HG03342 (cell line): ENCODE measurements around the gene DLGAP1.

Source experiments
- ATAC-seq: cut with Tn5 transposase; IDR thresholded peaks from one replicate; pipeline ENCODE4 v1.9.1; 2021; ENCODE audit warnings: mild to moderate bottlenecking, moderate library complexity; ENCODE audit not compliant: unreplicated experiment

Gene DLGAP1

DNA sequence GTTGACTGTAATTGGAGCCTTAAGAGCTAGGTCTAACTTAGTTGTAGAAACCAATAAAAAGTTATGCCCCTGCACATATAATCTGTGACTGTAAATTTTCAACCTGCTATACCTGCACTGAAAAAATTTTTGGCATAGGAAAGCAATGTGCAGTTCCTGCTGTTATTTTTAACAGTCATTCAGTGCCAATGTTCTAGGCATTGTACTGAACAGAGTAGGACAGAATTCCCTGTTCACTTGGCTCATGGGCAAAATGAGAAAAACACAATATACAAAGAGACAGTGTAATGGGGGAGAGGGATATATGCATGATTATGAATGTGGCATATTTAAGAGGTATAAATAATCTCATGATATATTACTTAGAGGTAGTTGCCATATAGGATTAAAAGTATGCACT is 547.2 kb downstream of the DLGAP1 start:
- no peak for ATAC-seq

DNA sequence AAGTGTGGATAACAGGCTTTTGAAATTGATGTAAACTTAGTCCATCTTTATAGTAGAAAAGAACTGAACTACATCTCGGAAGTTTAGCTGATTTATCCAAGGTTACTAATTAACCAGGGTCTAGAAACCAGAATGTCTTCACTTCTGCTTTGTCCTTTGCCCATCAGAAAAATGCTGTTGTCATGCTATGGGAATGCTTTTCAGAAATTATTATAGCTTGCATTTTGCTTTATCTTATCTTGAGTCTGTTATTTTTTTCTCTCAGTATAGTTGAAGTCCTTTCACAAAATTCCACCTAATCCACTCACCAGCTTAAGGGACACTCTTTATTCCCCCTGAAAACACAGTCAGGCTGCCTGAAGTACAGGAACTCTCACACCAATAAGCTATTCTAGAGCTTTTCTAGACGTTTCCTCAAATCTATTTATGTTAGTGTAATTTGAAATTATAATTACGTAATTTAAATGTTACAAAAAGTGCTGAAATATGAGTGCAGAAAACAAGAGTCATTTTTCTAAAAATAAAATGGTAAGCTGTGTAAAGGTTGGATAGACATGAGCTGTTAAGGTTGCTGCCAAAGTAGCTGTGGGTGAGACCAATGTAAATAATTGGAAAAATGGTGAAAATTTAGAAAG is 548.9 kb downstream of the DLGAP1 start:
- ATAC-seq, result no peak

DNA sequence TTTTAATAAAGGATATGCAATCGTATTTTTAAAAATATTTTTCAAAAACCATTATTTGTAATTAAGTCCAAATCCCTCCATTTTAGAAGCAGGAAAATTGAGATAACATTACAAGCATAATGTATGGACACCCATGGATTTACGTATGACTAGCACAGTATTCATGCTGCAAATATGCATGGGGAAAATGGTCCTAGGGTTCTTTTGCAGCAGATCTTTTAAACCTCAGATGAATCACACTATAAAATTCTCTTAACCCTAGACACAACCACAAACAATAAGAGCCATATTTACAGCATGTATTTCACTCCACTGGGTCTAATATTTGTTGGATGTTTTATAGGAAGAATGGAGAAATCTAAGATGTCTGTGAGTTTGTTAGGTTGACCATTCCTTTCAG is 551.8 kb downstream of the DLGAP1 start:
- no peak for ATAC-seq

DNA sequence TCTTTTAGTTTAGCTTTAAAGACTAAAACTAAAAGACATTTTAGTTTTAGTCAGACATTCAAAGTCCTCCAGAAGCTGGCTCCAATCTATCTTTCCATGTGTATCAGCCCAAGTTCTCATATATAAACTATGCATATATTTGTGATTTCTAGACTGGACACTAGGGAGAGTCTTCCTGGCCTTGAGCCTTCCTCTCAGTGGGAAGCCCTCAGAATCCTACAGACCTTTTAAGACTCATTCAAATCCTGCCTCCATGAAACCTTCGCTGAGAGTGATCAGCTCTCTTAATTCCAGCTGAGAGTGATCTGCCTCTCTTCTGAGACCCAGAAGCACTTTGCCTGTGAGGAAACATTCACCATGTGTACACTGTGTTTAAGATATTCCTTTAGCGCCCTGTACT is 552.4 kb downstream of the DLGAP1 start:
- ATAC-seq, result no peak

DNA sequence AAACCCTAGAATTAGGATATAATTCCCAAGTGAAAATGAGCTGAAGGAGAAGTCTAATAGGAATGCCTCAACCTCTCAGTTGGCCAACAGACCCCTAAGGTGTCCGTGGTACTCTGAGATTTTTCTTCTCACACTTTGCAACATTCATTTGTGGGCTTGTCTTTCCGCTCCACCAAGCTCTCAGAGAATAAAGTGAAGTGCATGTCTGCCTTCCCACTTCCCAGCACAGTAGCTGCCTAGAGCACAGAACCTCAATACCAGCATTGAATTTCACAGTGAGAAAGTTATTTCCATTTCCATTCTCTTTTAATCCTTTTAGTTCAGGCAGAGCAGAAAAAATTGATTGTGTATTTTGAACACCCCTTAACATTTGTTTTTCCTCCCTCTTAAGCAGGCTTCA is 553.3 kb downstream of the DLGAP1 start:
- ATAC-seq, result no peak

DNA sequence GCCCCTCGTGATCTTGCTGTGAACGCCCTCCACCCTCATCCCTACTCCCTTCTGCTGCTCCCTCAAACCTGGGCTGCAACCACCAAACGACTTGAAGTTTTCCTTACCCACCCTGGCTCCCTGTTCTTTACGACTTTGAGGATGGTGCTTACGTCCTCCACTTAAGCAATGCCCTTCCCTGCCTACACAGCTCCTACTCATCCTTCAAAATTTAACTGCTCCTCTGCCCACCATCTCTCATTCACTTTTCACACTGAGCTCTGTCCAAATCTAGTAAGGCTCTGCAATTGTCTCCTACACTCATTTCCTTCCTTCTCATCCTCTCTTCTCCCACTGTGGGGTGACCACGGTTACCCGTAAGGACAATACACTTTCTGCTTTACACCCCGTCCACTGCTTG is 554.1 kb downstream of the DLGAP1 start:
- ATAC-seq, result no peak

DNA sequence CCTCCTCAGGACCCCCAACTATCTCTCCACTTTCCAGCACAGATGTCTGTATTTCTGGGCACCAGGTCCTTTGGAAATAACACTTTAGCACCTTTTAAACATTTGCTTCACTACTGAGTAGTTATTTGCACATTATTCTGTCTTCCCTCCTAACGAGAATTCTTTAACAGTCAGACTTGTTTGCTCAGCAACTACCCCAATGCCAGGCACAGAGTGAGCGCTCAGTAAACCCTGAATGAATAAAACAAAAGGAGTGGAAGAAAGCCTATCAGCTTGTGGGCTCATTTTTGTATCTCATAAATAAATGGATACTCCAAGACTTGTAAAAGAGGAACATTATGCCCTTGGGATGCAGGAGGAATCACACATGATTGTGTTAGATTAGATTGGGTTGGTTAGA is 554.8 kb downstream of the DLGAP1 start:
- no peak for ATAC-seq

DNA sequence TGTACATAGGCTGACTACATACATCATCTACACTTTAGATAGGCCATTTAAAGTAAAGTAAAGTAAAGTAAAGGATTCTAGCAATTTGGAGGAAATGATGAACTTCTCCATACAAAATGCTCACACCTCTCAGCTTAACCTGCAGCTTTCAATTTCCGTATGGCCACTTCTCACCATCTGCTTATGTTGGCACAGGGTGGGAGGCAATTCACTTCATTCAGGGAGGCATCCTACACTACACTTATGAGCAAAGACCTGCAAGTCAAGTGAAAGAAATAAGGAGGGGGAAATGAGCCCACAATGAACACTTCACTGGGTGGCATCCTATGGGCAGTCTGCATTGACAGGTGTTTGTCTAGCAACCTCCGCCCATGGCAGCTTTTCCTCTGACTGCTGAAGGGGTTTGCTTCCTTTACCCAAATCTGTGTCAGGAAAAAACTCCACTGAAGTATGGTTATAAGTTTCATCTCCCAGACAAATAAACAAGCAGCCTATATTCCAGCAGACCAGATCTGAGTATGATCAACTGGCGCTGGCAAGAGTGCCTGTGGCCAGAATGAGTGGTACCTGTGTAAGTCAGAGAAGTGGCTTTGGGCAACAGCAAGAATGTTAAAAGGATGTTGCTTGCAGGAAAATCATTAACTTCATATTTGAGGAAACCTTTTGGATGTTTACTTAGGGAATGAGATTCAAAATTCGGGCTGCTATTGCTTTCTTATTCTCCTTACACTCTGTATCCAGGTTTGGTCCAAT is 556.1 kb downstream of the DLGAP1 start:
- no peak for ATAC-seq

DNA sequence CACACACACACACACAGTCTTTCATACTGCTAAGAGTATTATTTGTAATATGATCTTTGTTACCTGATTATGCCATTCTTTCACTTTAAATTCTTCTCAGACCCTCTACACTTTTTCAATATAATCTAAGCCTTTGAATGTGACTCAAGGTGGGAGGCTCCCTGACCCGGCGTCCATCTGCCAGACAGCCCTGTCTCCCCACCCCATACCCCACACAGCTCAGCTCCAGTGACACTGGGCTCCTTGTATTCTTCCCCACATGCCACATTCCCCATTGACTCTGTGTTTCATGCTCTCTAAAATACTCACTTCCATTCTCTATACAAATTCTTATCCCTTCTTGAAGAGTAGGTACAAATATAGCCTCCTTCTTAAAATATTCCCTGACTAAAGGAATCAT is 563.0 kb downstream of the DLGAP1 start:
- no peak for ATAC-seq

DNA sequence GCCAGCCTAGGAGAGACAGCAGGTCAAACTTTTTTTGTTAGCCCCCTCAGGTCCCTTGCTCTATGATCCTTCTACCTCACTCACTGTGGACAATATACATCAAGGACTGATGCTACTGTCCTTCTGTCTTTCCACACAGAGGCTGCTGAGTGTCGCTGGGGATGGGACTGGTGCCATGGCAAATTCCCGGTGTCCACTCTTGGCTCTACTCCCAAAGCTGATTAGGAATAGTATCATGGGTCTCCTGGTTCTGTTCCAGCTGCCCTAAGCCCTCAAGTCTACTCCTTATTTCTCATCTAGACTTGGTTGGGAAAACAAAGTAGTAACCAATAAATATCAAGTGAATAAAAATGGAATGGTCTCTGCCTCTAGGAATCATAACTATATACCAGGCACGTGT is 563.9 kb downstream of the DLGAP1 start:
- no peak for ATAC-seq

DNA sequence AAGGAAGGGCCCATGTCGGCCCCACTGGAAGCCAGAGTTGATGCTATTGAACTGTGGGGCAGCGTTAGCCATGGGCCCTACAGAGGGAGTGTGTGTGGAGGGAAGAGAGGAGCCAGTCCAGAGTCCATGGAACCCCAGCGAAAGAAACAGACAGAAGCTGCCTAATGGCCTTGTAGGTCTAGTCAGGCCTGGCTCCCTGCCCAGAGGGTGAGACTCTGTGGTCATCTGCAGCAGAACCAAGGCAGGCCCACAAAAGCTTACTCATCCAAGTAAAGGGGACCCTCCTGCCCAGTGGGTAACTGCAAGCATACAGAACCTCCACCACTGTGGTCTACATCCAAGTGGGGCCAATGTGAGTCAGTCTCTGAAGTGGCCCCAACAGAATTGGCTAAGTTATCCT is 565.3 kb downstream of the DLGAP1 start:
- ATAC-seq, result no peak

DNA sequence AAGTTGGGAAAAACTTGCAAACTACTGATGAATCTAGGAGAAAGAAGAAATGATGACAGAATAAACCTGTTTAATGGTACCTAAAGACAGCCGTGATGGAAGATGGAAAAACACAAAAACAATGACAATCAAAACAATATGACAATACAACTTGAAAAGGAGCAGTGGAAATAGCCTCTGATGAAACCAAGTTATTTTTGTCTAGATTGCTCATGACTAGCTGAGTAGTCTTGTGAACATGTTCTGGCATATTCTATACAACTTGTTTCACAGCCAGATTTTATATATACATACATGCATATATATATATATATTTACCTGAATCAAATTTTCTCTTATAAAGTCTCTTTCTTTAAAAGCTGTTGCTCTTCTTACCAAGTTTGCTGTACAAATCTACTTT is 566.0 kb downstream of the DLGAP1 start:
- no peak for ATAC-seq

DNA sequence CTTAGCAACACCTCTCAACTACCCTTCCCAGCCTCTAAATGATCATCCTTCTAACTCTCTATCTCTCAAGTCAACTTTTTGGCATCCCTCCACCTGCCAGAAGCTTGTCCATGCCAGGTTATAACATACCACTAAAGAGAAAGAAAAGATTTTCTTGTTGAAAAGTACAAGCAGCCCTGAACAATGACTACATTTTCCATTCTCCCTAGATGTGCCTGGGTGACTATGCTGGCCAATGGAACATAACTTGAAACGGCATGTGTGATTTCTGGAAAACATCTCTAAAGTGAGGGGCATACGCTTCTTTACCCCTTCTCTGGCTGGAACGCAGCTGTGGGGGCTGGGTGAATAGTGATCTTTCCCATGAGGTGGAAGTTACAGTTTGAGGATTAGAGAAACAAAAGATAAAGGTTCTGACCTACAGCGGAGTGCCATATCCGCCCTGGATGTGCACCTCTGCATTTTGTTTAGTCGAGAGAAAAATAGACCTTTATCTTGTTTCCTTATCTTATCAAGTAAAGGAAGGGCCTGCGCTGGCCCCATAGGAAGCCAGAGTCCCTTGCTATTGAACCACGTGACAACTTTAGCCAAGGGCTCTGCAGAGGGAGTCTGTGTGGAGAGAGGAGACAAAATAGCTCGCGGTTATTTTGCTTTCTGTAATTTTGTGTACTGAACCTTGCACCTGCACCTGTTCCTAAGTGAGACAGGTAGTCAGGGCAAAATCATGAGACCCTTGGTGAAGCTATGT is 568.4 kb downstream of the DLGAP1 start:
- no peak for ATAC-seq

DNA sequence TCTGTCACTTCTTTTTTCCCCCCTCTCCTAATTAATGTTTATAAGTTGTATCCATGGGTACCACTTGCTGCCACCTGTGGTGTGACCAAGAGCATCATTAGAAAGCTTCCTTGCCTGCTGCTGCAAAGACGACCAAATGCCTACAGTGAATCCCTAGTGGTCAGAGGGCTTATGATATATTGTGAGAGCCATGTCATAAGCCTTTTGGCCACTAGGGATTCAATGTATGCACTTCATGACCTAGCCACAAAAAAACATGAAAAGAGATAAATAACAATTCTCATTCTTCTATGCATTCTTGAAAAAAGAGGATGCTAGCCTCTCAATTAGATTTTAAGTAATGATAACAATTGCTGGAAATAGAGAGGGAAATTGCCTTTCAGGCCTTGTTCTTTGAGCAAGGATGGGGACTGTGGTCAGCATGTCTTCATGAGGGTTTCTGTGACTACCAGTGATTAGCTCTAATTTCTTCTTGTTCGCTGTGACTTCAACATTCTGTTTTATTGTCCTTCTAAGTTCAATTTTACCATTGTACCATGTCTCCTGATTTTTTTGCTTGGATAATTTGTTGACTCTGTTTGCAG is 569.8 kb downstream of the DLGAP1 start:
- ATAC-seq, result no peak

DNA sequence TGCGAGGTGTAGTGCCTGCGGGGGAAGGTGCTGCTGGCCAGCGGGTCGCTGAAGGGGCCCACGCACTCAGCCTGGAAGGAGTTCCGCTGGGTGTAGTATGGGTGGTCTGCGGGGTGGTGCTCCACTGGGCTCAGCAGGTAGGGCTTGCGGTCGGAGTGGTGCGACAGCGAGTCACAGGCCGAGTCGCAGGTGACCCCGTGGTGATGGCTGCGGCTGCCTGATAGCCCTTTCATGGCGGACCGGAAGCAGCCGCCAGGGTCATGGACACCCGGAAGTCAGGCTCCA is 575.3 kb downstream of the DLGAP1 start:
- ATAC-seq, result no peak

DNA sequence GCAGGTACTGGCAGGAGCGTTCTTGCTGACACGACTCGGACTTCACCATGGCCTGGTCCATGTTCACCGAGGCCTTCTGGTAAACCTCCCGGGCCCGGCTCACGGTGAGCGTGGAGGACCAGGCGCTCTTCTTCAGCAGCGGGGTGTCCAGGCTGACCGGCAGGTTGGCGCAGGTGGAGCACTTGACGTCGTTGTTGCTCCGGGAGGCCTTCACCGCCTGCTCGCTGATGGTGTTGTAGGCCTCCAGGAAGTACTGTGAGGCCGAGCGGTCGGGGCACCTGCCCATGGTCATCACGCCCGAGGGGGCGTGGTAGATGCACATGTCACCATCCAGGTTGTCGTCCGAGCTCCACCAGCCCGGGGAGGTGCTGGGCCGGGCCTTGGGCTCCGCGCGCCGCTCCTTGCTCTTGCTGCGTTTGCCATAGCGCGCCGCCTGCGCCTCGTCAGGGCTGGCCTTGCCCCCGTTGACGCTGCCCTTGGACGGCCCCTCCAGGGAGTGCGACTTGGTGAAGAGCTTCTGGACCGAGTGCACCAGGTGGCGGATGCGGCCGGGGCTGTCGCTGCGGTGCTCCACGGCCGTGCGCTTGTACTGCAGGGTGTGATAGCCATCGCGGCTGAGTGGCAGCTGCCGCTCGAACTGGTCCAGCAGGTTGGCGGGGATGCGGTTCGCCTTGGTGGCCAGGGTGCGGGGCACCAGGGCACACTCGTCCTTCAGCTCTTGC is 575.8 kb downstream of the DLGAP1 start:
- ATAC-seq, result no peak

DNA sequence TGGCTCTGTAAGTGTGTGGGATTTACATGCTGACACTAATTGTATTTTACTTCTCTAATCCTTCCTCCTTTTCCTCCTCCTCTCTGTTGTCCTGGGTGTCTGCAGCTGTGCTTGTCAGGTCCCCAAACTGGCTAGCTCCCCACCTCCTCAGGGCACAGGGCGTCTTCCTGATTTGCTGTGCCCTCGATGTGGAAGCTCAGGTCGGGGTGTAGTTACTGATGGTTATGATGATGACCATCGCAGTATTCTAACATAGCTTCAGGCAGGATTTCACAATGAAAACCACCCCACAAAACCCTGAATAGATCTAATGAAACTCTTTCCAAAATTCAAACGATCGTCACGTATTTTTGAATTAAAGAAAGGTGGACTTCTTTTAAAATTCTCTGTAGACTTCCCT is 576.7 kb downstream of the DLGAP1 start:
- no peak for ATAC-seq

DNA sequence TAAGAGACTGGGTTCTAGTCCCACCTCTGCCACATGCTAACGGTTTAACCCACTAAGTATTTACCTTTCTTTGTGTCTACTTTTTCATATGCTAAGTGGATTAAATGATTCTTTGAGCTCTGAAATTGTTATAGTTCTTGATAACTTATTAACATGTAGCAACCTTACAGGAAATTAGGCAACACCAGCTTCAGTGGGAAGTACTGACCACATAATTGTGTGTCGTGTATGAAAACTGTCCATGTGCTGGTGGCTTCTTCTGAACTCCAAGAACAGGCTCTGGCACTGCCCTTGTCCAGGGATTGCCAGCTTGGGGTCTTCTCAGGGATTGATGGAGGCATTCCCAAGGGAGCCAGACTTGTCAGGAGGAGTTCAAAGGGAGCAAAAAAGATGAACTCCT is 577.4 kb downstream of the DLGAP1 start:
- no peak for ATAC-seq

DNA sequence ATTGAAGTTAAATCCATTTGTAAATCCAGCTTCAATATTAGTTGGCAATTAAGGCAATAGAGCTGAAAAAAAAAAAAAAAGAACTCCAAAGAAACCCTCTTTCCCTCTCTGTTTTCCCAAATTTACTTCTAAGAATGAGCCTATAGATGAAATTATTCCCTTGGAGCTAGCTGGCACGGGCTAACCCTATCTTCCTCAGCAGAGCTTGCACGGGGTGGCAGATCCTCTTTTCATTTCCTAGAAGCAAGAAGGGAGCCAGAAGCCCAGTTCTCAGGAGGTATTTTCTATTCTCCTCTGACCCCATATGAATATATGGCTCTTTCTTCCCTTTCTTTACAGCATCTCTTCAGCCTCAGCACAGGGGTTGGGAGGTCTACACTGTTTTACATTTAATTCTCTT is 579.1 kb downstream of the DLGAP1 start:
- ATAC-seq, result no peak

DNA sequence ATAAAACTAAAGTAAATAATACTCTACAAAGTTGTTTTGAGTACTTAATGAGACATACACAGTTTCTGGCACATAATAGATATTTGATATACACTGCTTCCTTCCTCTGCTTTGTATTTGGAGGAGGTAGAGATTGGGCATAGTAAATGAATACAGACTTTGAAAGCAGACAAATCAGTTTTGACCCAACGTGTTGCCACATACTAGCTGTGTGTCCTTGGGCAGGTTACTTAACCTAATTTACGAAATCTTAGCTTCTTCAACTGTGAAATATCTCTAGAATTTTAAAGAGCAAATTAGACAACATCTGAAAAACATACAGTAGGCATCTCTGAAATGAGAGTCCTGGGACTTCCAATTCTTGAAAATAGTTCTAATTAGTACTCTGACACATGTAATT is 579.7 kb downstream of the DLGAP1 start:
- no peak for ATAC-seq

DNA sequence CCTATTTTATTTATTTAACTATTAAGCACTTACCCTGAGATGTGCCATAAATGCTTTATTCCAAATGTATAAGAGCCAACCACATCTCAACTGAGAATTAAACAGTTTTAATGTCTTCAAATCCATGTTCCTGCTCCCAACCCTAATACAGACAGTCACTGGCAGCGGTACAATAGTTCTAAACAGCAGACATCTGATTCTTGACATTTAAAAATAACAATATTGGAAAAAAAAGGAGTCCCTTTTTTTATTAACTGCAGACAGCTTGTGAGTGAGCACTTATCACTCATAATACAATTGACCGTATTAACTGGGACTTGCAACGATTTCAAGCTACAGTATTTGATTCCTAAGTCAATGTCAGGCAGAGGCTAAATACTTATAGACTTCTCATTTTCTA is 580.5 kb downstream of the DLGAP1 start:
- no peak for ATAC-seq
